ENCODE results near the gene HGFAC. TPM values are rescaled to one million over a fixed set of nuclear protein-coding genes. Genes with fewer than 3 reads are reported as not detected.
A peak's percentile ranks its signal among the peaks of the same experiment; 100 is the strongest.

The HGFAC gene
- total RNA-seq, 1 donor from 2014 or later = not detected

- no peak overlapping the region for H3K4me3 ChIP-seq (ENCODE audit: low read depth, low read length)
- TF ChIP-seq CTCF (conservative IDR thresholded peaks at IDR 0.05; ENCODE audit: low read depth, low read length) = no peak
- DNase-seq (ENCODE audit: low read depth) = no peak
Measured at GRCh38 chr4:3473181-3473950, 31.6 kb downstream of the HGFAC start.

GRCh38 chr4:3473996-3474765, 32.4 kb downstream of the HGFAC start:
- TF ChIP-seq CTCF (conservative IDR thresholded peaks at IDR 0.05; ENCODE audit: low read depth, low read length) = no peak
- DNase-seq (ENCODE audit: low read depth) = no peak
- H3K4me3 ChIP-seq (ENCODE audit: low read depth, low read length) = no peak overlapping the region

GRCh38 chr4:3475041-3475712, 33.4 kb downstream of the HGFAC start:
- H3K4me3 ChIP-seq (ENCODE audit: low read depth, low read length) = no peak overlapping the region
- no peak for TF ChIP-seq CTCF (conservative IDR thresholded peaks at IDR 0.05; ENCODE audit: low read depth, low read length)
- no peak for DNase-seq (ENCODE audit: low read depth)

GRCh38 chr4:3475713-3476260, 34.0 kb downstream of the HGFAC start:
- no peak for DNase-seq (ENCODE audit: low read depth)
- no peak for TF ChIP-seq CTCF (conservative IDR thresholded peaks at IDR 0.05; ENCODE audit: low read depth, low read length)
- H3K4me3 ChIP-seq (ENCODE audit: low read depth, low read length) = no peak overlapping the region

- TF ChIP-seq CTCF (conservative IDR thresholded peaks at IDR 0.05; ENCODE audit: low read depth, low read length) = peak; percentile 29
- H3K4me3 ChIP-seq (ENCODE audit: low read depth, low read length) = no peak overlapping the region
- DNase-seq (ENCODE audit: low read depth) = no peak
Measured at GRCh38 chr4:3476341-3476747, 34.6 kb downstream of the HGFAC start.

- TF ChIP-seq CTCF (conservative IDR thresholded peaks at IDR 0.05; ENCODE audit: low read depth, low read length) = no peak
- DNase-seq (ENCODE audit: low read depth) = no peak
- no peak overlapping the region for H3K4me3 ChIP-seq (ENCODE audit: low read depth, low read length)
Measured at GRCh38 chr4:3476936-3477749, 35.4 kb downstream of the HGFAC start.

Measured in epithelial cell of proximal tubule (primary cell).